Measurements from ENCODE around the gene OTOF. TPM values are rescaled to one million over a fixed set of nuclear protein-coding genes. Genes with fewer than 3 reads are reported as not detected.

The OTOF gene
- total RNA-seq, 1 experiment from 2014 or later, result 0.26 TPM

DNA sequence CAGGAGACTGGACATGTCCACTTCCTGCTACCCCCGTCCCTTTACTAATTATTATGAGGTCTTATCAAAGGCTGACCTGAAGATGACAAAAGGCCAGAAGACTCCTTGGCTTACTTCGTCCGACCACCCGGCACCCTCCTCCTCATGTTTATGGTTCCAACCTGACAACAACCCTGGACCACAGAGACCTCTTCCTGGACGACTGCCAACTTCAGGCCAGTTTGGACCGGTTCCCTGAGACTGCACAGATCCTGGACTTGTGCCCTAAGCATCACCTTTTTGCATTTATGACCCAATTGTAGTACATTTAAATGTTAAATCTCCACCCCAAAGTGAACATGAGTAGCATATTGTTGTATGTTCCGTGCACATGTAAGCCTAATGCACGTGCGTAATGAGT, 70.4 kb downstream of the OTOF start:
- H3K27me3 Mint-ChIP-seq (ENCODE audit: low read depth), result no peaks in the 10 kb centered on the region
- TF ChIP-seq NR3C1 (CRISPR knock-in tag; conservative IDR thresholded peaks at IDR 0.05; ENCODE audit: low read depth) (no peak), NFE2L1 (CRISPR knock-in tag; IDR thresholded peaks at IDR 0.05) (no peak), HMGXB4 (CRISPR knock-in tag; IDR thresholded peaks at IDR 0.05) (no peak), ZNF121 (CRISPR knock-in tag; IDR thresholded peaks at IDR 0.05) (no peak), USF1 (CRISPR knock-in tag; IDR thresholded peaks at IDR 0.05) (no peak), JUN (CRISPR knock-in tag; IDR thresholded peaks at IDR 0.05) (no peak), CTCF (IDR thresholded peaks at IDR 0.05) (no peak), ZSCAN18 (CRISPR knock-in tag; IDR thresholded peaks at IDR 0.05) (no peak), ELF4 (CRISPR knock-in tag; IDR thresholded peaks at IDR 0.05; ENCODE audit: low read depth) (no peak), IRF2 (CRISPR knock-in tag; IDR thresholded peaks at IDR 0.05; ENCODE audit: borderline replicate concordance, low read depth) (no peak), ZNF281 (CRISPR knock-in tag; IDR thresholded peaks at IDR 0.05) (no peak), SP1 (CRISPR knock-in tag; conservative IDR thresholded peaks at IDR 0.05) (no peak), KAT7 (CRISPR knock-in tag; IDR thresholded peaks at IDR 0.05; ENCODE audit: borderline replicate concordance) (no peak), FOXK1 (CRISPR knock-in tag; IDR thresholded peaks at IDR 0.05) (no peak), MXD4 (CRISPR knock-in tag; IDR thresholded peaks at IDR 0.05; ENCODE audit: borderline replicate concordance) (no peak)
- TF ChIP-seq, protein P1, sequence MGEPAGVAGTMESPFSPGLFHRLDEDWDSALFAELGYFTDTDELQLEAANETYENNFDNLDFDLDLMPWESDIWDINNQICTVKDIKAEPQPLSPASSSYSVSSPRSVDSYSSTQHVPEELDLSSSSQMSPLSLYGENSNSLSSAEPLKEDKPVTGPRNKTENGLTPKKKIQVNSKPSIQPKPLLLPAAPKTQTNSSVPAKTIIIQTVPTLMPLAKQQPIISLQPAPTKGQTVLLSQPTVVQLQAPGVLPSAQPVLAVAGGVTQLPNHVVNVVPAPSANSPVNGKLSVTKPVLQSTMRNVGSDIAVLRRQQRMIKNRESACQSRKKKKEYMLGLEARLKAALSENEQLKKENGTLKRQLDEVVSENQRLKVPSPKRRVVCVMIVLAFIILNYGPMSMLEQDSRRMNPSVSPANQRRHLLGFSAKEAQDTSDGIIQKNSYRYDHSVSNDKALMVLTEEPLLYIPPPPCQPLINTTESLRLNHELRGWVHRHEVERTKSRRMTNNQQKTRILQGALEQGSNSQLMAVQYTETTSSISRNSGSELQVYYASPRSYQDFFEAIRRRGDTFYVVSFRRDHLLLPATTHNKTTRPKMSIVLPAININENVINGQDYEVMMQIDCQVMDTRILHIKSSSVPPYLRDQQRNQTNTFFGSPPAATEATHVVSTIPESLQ (CRISPR knock-in tag; IDR thresholded peaks at IDR 0.05), result no peak
- TF ChIP-seq, protein P2, sequence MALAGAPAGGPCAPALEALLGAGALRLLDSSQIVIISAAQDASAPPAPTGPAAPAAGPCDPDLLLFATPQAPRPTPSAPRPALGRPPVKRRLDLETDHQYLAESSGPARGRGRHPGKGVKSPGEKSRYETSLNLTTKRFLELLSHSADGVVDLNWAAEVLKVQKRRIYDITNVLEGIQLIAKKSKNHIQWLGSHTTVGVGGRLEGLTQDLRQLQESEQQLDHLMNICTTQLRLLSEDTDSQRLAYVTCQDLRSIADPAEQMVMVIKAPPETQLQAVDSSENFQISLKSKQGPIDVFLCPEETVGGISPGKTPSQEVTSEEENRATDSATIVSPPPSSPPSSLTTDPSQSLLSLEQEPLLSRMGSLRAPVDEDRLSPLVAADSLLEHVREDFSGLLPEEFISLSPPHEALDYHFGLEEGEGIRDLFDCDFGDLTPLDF (CRISPR knock-in tag; IDR thresholded peaks at IDR 0.05), result no peak
- TF ChIP-seq, protein P3, sequence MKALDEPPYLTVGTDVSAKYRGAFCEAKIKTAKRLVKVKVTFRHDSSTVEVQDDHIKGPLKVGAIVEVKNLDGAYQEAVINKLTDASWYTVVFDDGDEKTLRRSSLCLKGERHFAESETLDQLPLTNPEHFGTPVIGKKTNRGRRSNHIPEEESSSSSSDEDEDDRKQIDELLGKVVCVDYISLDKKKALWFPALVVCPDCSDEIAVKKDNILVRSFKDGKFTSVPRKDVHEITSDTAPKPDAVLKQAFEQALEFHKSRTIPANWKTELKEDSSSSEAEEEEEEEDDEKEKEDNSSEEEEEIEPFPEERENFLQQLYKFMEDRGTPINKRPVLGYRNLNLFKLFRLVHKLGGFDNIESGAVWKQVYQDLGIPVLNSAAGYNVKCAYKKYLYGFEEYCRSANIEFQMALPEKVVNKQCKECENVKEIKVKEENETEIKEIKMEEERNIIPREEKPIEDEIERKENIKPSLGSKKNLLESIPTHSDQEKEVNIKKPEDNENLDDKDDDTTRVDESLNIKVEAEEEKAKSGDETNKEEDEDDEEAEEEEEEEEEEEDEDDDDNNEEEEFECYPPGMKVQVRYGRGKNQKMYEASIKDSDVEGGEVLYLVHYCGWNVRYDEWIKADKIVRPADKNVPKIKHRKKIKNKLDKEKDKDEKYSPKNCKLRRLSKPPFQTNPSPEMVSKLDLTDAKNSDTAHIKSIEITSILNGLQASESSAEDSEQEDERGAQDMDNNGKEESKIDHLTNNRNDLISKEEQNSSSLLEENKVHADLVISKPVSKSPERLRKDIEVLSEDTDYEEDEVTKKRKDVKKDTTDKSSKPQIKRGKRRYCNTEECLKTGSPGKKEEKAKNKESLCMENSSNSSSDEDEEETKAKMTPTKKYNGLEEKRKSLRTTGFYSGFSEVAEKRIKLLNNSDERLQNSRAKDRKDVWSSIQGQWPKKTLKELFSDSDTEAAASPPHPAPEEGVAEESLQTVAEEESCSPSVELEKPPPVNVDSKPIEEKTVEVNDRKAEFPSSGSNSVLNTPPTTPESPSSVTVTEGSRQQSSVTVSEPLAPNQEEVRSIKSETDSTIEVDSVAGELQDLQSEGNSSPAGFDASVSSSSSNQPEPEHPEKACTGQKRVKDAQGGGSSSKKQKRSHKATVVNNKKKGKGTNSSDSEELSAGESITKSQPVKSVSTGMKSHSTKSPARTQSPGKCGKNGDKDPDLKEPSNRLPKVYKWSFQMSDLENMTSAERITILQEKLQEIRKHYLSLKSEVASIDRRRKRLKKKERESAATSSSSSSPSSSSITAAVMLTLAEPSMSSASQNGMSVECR (CRISPR knock-in tag; IDR thresholded peaks at IDR 0.05; ENCODE audit: borderline replicate concordance), result no peak
- H3K4me3 Mint-ChIP-seq, result no peak overlapping the region
- ChIA-PET POLR2A (interaction anchor here (0.6 kb wide), 1 partner anchor 200 kb away, joined by 5 read pairs; no protein-coding TSS in a partner anchor), CTCF (no interaction called here)
- no peaks in the 10 kb centered on the region for H3K9me3 Mint-ChIP-seq
- H3K36me3 Mint-ChIP-seq, result no peaks in the 10 kb centered on the region
- no peak overlapping the region for H3K27ac Mint-ChIP-seq
- no peak for DNase-seq (ENCODE audit: low spot score)
- ATAC-seq, result no peak
- H3K4me1 Mint-ChIP-seq, result no peaks in the 10 kb centered on the region
